ENCODE results near the gene RNF222. TPM values are rescaled to one million over a fixed set of nuclear protein-coding genes. Genes with fewer than 3 reads are reported as not detected.

RNF222 gene
- polyA plus RNA-seq, 1 of the 3 experiments (the other 2 are of a cell fraction): not detected

DNA sequence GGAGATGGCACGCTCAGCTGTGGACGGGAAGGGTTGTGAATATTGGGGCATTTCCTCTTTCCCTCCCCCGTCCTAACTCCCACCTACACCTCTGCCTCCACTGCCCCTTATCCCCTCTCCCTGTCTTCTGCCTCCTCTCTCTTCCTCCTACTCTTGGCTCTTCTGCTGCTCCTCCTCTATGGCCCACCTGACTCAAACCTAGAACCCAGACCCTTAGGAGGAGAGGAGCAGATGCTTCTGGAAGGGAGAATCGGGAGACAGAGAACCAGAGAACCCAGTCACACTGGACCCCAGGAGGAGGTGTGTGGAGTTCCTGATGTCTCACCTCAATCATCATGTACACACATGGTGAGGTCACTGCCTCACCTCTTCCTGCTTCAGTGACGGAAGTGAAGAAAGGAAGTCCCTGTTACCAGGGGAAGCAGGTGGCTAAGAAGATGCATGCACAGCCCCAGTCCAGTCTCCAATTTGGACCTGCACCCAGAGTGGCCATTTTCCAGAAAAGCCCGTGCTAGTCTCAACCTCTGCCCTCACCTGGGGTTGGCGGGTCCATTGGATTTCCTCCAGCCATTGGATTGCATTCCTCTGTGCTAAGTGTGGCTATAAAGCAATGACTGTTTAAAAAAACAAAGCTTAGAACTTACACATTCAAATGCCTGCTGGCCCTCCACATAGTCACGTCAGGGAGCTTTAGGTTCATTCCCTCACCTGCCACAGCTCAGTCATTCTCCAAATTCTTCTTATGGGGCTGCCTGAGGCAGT is 4.0 kb downstream of the RNF222 start:
- CTCF ChIA-PET: interaction anchor here (0.6 to 2.7 kb wide), 6 partner anchors 11 to 392 kb away, joined by 3 to 16 read pairs (median 6); partner anchors contain the start of genes KRABD2 and RPL26
- no peaks in the 10 kb centered on the region for H3F3A ChIP-seq (replicated peaks; ENCODE audit: insufficient read depth)

GRCh38 chr17:8392674-8393469 is 4.8 kb downstream of the RNF222 start:
- Histone ChIP-seq H3F3A (replicated peaks; ENCODE audit: insufficient read depth) (peaks cover 3% of the 10 kb centered on the region), H3K9ac (no peak overlapping the region), H3K4me1 (ENCODE audit: control insufficient read depth in 1 of 2, insufficient read depth in 2 of 2, low read depth in 1 of 2, low read length in 1 of 2) (no peaks in the 10 kb centered on the region; a peak in 1 of 4 replicates), H2AFZ (ENCODE audit: low read depth) (no peak overlapping the region), H3K27me3 (ENCODE audit: insufficient read depth) (peaks cover 19% of the 10 kb centered on the region; the same call in 1 of the 2 replicates), H3K9me3 (no peaks in the 10 kb centered on the region), H3K36me3 (replicated peaks in 1 of 2; ENCODE audit: control insufficient read depth in 1 of 2, insufficient read depth in 2 of 2, low read length in 1 of 2) (no peaks in the 10 kb centered on the region), H3K79me2 (ENCODE audit: insufficient read depth) (no peaks in the 10 kb centered on the region), H3K27ac (ENCODE audit: low read depth in 2 of 2, low read length in 1 of 2) (no peak overlapping the region), H4K20me1 (ENCODE audit: insufficient read depth) (no peaks in the 10 kb centered on the region), H3K4me3 (ENCODE audit: low read depth in 2 of 2, low read length in 1 of 2) (no peak overlapping the region), H3K4me2 (no peak overlapping the region), H3K9me2 (no peaks in the 10 kb centered on the region)
- peak; percentile 58 for DNase-seq
- TF ChIP-seq EP300 (IDR thresholded peaks at IDR 0.05; ENCODE audit: borderline replicate concordance in 1 of 2, low read depth in 1 of 2, low read length in 1 of 2): no peak
- no peak for TF ChIP-seq MXI1 (IDR thresholded peaks at IDR 0.05; ENCODE audit: low read depth, low read length)
- no peak for TF ChIP-seq JUND (IDR thresholded peaks at IDR 0.05)
- TF ChIP-seq SMC3 (IDR thresholded peaks at IDR 0.05; ENCODE audit: low read depth, low read length): no peak
- TF ChIP-seq GATA2 (CRISPR knock-in tag; IDR thresholded peaks at IDR 0.05): no peak
- TF ChIP-seq PBX3 (IDR thresholded peaks at IDR 0.05): no peak
- WGBS (ENCODE audit: low lambda C conversion rate): 73% methylated on average over 21 of the region's 46 CpGs
- POLR2A ChIA-PET: no interaction called here
- CTCF ChIA-PET: interaction anchor here (0.6 to 2.5 kb wide), 6 partner anchors 9 to 393 kb away, joined by 3 to 16 read pairs (median 4); partner anchors contain the start of genes KRABD2 and RPL26

More for the DNA sequence above, 4.0 kb downstream of the RNF222 start:
- H4K20me1 ChIP-seq (ENCODE audit: insufficient read depth): no peaks in the 10 kb centered on the region
- TF ChIP-seq FOXJ3 (CRISPR knock-in tag; IDR thresholded peaks at IDR 0.05): no peak
- no peak for TF ChIP-seq RCOR1 (IDR thresholded peaks at IDR 0.05; ENCODE audit: low read length)
- TF ChIP-seq YY1 (IDR thresholded peaks at IDR 0.05; ENCODE audit: low read depth): no peak
- TF ChIP-seq, protein P1, sequence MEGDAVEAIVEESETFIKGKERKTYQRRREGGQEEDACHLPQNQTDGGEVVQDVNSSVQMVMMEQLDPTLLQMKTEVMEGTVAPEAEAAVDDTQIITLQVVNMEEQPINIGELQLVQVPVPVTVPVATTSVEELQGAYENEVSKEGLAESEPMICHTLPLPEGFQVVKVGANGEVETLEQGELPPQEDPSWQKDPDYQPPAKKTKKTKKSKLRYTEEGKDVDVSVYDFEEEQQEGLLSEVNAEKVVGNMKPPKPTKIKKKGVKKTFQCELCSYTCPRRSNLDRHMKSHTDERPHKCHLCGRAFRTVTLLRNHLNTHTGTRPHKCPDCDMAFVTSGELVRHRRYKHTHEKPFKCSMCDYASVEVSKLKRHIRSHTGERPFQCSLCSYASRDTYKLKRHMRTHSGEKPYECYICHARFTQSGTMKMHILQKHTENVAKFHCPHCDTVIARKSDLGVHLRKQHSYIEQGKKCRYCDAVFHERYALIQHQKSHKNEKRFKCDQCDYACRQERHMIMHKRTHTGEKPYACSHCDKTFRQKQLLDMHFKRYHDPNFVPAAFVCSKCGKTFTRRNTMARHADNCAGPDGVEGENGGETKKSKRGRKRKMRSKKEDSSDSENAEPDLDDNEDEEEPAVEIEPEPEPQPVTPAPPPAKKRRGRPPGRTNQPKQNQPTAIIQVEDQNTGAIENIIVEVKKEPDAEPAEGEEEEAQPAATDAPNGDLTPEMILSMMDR (IDR thresholded peaks at IDR 0.05): no peak
- no peak for TF ChIP-seq RAD21 (IDR thresholded peaks at IDR 0.05; ENCODE audit: low read length)
- no peak for TF ChIP-seq NRF1 (IDR thresholded peaks at IDR 0.05; ENCODE audit: low read depth, low read length)
- TF ChIP-seq EZH2phosphoT487 (IDR thresholded peaks at IDR 0.05; ENCODE audit: borderline replicate concordance, low read depth): no peak
- peaks cover 23% of the 10 kb centered on the region; the same call in 1 of the 2 replicates for H3K27me3 ChIP-seq (ENCODE audit: insufficient read depth)
- H3K4me1 ChIP-seq (ENCODE audit: control insufficient read depth in 1 of 2, insufficient read depth in 2 of 2, low read depth in 1 of 2, low read length in 1 of 2): no peaks in the 10 kb centered on the region; a peak in 1 of 4 replicates
- no peaks in the 10 kb centered on the region for H3K79me2 ChIP-seq (ENCODE audit: insufficient read depth)
- no peak for DNase-seq
- H3K36me3 ChIP-seq (replicated peaks in 1 of 2; ENCODE audit: control insufficient read depth in 1 of 2, insufficient read depth in 2 of 2, low read length in 1 of 2): no peaks in the 10 kb centered on the region
- no peak overlapping the region for H3K27ac ChIP-seq (ENCODE audit: low read depth in 2 of 2, low read length in 1 of 2)
- no peaks in the 10 kb centered on the region for H3K9me3 ChIP-seq
- 75% methylated on average over 8 of the region's 8 CpGs for WGBS (ENCODE audit: low lambda C conversion rate)
- H3K9ac ChIP-seq: no peak overlapping the region
- H3K4me2 ChIP-seq: no peak overlapping the region
- H2AFZ ChIP-seq (ENCODE audit: low read depth): no peak overlapping the region
- no peak overlapping the region for H3K4me3 ChIP-seq (ENCODE audit: low read depth in 2 of 2, low read length in 1 of 2)
- no peaks in the 10 kb centered on the region for H3K9me2 ChIP-seq
- POLR2A ChIA-PET: no interaction called here

Measured in SK-N-SH (cell line).